SU-DHL-6 (cell line): Measurements from ENCODE around the gene VAMP1.

ENCODE experiments used
- EZH2phosphoT487 ChIP-seq: fragments of 200-600 bp; sonication (generic), shearing (Covaris generic); conservative IDR thresholded peaks from 2 replicates; pipeline ENCODE4 v1.6.1; 2018; ENCODE audit warnings: mild to moderate bottlenecking, antibody characterized with exemption, low read length, moderate library complexity, mixed read lengths
- TF ChIP-seq, protein P1 (sequence below): fragments of 200-600 bp; sonication (generic); IDR thresholded peaks from one replicate; pipeline ENCODE4 v1.5.1; 2017; ENCODE audit warnings: antibody characterized with exemption, mild to moderate bottlenecking, low read length, moderate library complexity; ENCODE audit not compliant: insufficient read depth, poor library complexity, severe bottlenecking

DNA sequence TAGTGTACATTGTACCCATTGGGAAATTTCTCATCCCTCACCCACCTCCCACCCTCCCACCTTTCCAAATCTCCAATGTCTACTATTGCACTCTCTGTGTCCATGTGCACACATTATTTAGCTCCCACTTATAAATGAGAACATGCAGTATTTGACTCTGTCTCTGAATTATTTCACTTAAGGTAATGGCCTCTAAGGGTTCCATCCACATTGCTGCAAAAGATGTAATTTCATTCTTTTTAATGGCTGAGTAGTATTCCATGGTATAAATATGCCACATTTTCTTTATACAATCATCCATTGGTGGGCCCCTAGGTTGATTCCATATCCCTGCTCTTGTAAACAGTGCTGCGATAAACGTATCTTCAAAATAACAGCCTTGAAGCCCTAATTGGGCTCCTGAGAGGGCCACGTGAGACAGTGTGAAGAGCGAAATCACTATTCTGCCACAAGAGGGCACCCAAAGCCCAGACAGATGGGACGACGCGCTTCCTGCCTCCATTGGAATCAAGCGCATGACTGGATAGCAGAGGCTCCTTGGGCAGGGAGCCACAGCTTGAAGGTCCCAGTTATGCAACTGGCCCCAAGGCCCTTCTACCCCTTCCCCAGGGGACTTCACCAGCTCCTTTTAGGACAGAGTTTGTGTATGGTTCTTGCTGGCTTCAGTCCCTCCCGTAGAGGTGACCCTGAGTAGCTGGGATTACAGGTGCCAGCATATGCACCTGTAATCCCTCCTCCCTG, 47.0 kb downstream of the VAMP1 start:
- TF ChIP-seq, protein P1, sequence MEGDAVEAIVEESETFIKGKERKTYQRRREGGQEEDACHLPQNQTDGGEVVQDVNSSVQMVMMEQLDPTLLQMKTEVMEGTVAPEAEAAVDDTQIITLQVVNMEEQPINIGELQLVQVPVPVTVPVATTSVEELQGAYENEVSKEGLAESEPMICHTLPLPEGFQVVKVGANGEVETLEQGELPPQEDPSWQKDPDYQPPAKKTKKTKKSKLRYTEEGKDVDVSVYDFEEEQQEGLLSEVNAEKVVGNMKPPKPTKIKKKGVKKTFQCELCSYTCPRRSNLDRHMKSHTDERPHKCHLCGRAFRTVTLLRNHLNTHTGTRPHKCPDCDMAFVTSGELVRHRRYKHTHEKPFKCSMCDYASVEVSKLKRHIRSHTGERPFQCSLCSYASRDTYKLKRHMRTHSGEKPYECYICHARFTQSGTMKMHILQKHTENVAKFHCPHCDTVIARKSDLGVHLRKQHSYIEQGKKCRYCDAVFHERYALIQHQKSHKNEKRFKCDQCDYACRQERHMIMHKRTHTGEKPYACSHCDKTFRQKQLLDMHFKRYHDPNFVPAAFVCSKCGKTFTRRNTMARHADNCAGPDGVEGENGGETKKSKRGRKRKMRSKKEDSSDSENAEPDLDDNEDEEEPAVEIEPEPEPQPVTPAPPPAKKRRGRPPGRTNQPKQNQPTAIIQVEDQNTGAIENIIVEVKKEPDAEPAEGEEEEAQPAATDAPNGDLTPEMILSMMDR: peak; percentile 78
- no peak for TF ChIP-seq EZH2phosphoT487
